H1 (cell line): ENCODE results near the gene PSD2. TPM values are rescaled to one million over a fixed set of nuclear protein-coding genes. Genes with fewer than 3 reads are reported as not detected.

ENCODE experiments used
- ASH2L ChIP-seq: fragments of 200-600, 300-600 bp; sonication (generic); IDR thresholded peaks from one replicate; pipeline ENCODE4 v1.7.1; 2017; ENCODE audit warnings: low read length
- CEBPB ChIP-seq: IDR thresholded peaks from 2 replicates; pipeline ENCODE4 v1.6.1; 2012; ENCODE audit warnings: low read depth, low read length
- GTF2F1 ChIP-seq: IDR thresholded peaks from 2 replicates; pipeline ENCODE4 v1.6.1; 2012; ENCODE audit warnings: low read depth, low read length, improper control_type of control experiment, borderline replicate concordance
- NANOG ChIP-seq: IDR thresholded peaks from 2 replicates; pipeline ENCODE4 v1.6.1; 2011; ENCODE audit warnings: low read length, low read depth, mild to moderate bottlenecking, inconsistent platforms; ENCODE audit not compliant: insufficient read depth, poor library complexity, severe bottlenecking
- RNF2 ChIP-seq: fragments of 200-900, 300-1000 bp; sonication (generic); IDR thresholded peaks from 2 replicates; pipeline ENCODE4 v1.7.1; 2016; ENCODE audit warnings: borderline replicate concordance, low read depth, mild to moderate bottlenecking, antibody characterized with exemption, low read length; ENCODE audit not compliant: poor library complexity, severe bottlenecking; ENCODE audit errors: missing control alignments
- TAF1 ChIP-seq: IDR thresholded peaks from 2 replicates; pipeline ENCODE4 v1.6.1; 2011; ENCODE audit warnings: mild to moderate bottlenecking, low read depth, low read length
- YY1 ChIP-seq: IDR thresholded peaks from 2 replicates; pipeline ENCODE4 v1.6.1; 2011; ENCODE audit warnings: low read depth, mild to moderate bottlenecking, low read length
- polyA plus RNA-seq, 7 experiments: library from polyadenylated mRNA; depleted of rRNA in 3 of 7; stranded (reverse) in 5 of 7; unstranded in 2 of 7; fragments of >200 nt in 5 of 7; fragments of 200-250 nt in 2 of 7; gene quantifications; 1 replicate in 5 of 7; 2 replicates in 1 of 7; 4 replicates in 1 of 7; pipeline versions ENCODE4 v1.2.1 to v1.2.3, GENCODE V29; 2011 to 2013; ENCODE audit warnings: missing spikeins in 2 of 7, mixed read lengths in 2 of 7
- total RNA-seq: library from RNA; stranded (reverse); fragmentation: NEBNext Ultra II Directional; extraction: Animal tissue kit (Norgen Biotek cat#: 25700); gene quantifications from 2 replicates; pipeline ENCODE4 v1.2.1, GENCODE V29; 2021

PSD2 gene
- total and polyA plus RNA-seq, 2 of the 8 experiments (the other 6 are each of a cell fraction or from before 2014, with no cell fraction given), result 0.06 to 0.14 TPM

- TF ChIP-seq NANOG, result no peak
- no peak for TF ChIP-seq TAF1
- TF ChIP-seq CEBPB, result no peak
- TF ChIP-seq RNF2, result no peak
- no peak for TF ChIP-seq ASH2L
- no peak for TF ChIP-seq YY1
- TF ChIP-seq GTF2F1, result no peak
Measured at GRCh38 chr5:139821806-139822552, 26.4 kb downstream of the PSD2 start (continued).
